WI38 (cell line): Measurements from ENCODE around the gene PAF1.

ENCODE experiments used
- H3K4me3 ChIP-seq: 2 replicates; pipeline ENCODE4 v1.5.1; 2011; ENCODE audit warnings: low read depth, mild to moderate bottlenecking, control low read depth, low read length
- TF ChIP-seq, protein P1 (sequence below): IDR thresholded peaks from 2 replicates; pipeline ENCODE4 v1.5.1; 2012; ENCODE audit warnings: low read depth, mild to moderate bottlenecking, control low read depth, low read length

The PAF1 gene

GRCh38 chr19:39375929-39376328 is 15.0 kb downstream of the PAF1 start:
- TF ChIP-seq, protein P1, sequence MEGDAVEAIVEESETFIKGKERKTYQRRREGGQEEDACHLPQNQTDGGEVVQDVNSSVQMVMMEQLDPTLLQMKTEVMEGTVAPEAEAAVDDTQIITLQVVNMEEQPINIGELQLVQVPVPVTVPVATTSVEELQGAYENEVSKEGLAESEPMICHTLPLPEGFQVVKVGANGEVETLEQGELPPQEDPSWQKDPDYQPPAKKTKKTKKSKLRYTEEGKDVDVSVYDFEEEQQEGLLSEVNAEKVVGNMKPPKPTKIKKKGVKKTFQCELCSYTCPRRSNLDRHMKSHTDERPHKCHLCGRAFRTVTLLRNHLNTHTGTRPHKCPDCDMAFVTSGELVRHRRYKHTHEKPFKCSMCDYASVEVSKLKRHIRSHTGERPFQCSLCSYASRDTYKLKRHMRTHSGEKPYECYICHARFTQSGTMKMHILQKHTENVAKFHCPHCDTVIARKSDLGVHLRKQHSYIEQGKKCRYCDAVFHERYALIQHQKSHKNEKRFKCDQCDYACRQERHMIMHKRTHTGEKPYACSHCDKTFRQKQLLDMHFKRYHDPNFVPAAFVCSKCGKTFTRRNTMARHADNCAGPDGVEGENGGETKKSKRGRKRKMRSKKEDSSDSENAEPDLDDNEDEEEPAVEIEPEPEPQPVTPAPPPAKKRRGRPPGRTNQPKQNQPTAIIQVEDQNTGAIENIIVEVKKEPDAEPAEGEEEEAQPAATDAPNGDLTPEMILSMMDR: no peak
- no peak overlapping the region for H3K4me3 ChIP-seq

GRCh38 chr19:39372941-39373340 is 18.0 kb downstream of the PAF1 start:
- H3K4me3 ChIP-seq: no peak overlapping the region
- TF ChIP-seq, protein P1: no peak

DNA sequence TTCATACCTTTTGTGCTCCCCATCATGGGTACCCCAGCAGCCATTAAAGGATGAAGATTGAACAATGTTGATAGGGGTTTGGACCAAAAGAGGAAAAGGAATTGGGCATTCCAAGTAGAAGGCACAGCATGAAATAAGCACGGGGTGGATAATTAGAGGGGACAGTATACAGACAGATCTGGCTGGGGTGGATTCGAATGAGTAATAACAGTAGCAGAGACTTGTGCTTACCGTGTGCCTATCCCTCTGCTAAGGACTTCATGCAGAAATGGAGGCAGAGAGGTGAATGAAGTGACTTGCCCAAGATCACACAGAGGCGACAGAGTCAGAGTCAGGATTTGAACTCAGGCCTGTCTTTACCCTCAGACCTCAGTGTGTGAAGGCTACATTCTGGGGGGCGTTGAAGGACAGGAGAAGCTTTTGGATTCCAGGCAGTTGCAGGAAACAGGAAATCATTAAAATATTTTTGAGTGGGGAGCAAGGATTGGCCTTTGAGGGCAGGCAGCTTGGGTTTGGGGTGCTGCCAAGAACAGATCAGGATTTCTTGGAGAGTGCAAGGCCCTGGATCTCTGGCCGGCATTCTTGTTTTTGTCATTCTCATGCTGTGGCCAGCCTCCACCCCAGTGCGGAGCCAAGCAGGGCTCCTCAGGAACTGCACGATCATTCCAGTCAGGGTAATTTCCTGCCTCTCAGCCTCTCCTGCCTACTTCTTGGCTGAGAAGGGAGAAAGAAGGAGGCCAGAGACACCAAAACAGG is 18.7 kb downstream of the PAF1 start:
- H3K4me3 ChIP-seq: no peak overlapping the region
- TF ChIP-seq, protein P1: no peak

- TF ChIP-seq, protein P1: no peak
- H3K4me3 ChIP-seq: no peak overlapping the region
These were observed 20.2 kb downstream of the PAF1 start for GRCh38 chr19:39370735-39371134.

GRCh38 chr19:39369200-39369599 is 21.7 kb downstream of the PAF1 start:
- no peak overlapping the region for H3K4me3 ChIP-seq
- TF ChIP-seq, protein P1: no peak

DNA sequence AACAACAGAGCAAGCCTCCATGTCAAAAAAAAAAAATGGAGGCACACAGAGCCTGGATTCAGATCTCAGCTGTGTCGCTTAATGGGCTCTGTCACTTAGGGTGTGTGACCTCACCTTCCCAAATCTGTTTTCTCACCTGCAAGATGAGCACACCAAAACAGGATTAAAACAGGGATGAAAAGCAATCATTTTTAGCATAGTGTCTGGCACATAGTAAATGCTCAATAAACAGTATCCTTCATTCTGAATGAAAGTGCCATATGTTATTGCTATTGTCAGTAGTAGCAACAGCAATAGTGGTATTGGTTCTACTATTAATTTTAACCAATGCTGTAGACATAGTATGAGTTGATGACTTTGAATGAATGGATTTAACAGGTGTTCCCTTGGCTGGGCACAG is 25.4 kb downstream of the PAF1 start:
- no peak overlapping the region for H3K4me3 ChIP-seq
- TF ChIP-seq, protein P1: no peak

- TF ChIP-seq, protein P1: no peak
- no peak overlapping the region for H3K4me3 ChIP-seq
These were observed 26.9 kb downstream of the PAF1 start for GRCh38 chr19:39363901-39364457.
